SIG-M5 treated with dmso at 0.1 percent for 504 hours (cell line): Measurements from ENCODE around the gene NLGN3.

Experiments
- DNase-seq: peaks from one replicate; lab custom pipeline; 2025; ENCODE audit not compliant: unreplicated experiment; lab: John Stamatoyannopoulos, UW

NLGN3 gene

DNA sequence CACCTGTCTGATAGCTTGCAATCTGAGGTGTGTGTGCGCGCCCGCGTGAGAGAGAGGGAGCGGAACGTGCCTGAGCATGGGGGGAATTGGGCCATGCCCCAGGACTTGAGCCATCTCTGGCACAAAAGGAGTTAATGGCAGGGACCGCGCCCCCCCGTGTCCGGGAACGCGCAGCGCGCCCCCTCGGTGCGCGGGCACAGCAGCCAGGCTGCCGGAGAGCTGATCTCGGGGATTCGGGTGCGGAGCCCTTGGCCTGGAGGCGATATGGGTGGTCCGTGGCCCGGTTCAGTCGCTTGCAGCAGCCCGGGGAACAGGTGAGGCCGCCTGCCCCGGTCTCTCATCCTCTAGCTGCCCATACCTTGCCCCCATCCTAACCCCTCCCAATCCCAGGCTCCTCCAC, at the start of gene NLGN3:
Gene NLGN3 (plus strand): TSS at position 191 of the 400 bp plus-strand sequence. CDS start 2,909 bp downstream, outside the sequence.
- DNase-seq, result no peak

DNA sequence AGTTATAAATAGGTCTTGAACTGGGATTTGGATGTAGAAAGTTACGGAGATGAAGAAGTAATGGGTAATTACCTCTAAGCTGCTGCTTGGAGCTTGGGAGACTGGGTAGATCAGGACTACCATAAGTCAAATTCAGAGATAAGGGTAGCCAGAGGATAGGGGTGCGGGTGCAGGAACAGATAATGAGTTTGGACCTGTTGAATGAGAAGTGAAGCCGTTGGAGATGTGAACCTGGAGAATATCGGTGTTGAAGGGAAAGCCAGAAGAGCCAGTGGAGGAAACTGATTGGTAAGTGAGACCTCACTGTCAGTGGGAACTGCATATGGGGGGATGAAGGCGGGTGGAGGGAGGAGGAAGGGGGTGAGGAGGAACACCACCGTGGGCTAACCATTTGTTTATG, 49.6 kb upstream of the NLGN3 start:
- DNase-seq, result no peak

DNA sequence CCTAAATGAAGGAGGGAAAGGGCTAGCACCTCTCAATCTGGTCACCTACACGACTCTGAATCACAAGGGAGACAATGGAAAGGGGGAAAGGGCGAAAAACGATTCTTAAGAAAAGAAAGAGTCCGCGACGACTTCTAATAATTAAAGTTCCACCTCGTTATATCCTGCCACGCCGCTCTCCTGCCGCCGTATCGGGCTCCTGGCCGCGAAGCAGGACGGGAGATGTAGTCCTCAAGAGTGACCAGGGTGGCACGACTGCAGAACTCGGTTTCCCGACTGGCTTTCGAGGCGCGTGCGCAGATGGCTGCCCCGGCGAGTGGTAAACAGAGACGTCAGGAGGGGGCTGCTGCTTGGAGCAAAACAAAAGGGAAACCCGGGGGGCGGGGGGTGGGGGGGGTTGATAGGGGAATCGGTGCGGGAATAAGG, 49.1 kb upstream of the NLGN3 start, which contains the start of gene FOXO4:
Gene FOXO4 (plus strand): TSS at position 297 of the 426 bp plus-strand sequence. CDS start 678 bp downstream, outside the sequence.
- peak; percentile 75 for DNase-seq

DNA sequence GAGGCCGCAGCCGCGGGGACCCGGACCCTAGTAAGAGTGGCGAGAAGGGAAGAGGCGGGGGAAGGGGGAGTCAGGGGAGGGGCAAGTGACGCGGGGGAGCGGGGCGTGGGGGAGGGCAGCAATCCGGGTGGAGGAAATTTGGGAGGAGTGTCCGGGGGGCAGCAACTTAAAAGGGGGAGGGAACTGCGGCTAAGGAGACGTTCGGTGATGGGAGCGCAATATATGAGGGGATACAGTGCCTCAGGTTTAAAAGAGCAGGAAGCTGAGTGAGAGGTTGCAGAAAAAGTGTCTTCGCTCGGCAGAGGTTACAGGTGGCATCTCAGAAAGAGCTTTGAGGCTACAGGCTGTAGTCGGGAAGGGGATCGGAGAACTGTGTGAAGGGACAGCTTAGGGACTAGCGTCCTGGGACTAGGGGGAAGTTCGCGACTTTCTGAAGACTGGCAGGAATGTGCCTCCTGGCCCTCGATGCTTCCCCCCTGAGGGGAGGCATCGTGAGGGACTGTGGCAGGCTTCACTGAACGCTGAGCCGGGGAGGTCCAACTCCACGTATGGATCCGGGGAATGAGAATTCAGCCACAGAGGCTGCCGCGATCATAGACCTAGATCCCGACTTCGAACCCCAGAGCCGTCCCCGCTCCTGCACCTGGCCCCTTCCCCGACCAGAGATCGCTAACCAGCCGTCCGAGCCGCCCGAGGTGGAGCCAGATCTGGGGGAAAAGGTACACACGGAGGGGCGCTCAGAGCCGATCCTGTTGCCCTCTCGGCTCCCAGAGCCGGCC, 48.5 kb upstream of the NLGN3 start:
- peak; percentile 61 for DNase-seq

DNA sequence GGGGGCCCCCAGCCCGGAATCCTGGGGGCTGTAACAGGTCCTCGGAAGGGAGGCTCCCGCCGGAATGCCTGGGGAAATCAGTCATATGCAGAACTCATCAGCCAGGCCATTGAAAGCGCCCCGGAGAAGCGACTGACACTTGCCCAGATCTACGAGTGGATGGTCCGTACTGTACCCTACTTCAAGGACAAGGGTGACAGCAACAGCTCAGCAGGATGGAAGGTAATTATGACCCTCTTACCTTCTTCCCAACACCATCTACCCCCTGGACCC, 47.9 kb upstream of the NLGN3 start:
- no peak for DNase-seq

DNA sequence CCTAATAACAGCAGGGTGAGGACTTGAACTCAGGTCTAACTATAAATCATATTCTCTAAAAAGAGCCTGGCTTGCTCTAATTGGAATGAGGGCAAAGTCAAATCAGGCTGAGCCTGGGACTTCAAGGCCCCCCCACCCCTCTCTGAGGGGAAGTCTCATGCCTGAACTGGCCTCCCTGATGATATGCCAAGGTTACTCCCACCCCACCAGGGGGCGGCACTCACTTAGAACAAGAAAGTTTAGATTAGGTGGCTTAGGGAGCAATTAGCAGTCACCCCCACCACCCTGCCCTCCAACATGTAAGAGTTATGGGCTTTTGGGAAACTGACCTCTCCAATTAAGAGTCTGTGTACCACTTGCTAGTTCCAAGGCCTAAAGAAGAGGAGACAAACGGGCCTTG, 46.3 kb upstream of the NLGN3 start:
- DNase-seq, result peak; percentile 57

DNA sequence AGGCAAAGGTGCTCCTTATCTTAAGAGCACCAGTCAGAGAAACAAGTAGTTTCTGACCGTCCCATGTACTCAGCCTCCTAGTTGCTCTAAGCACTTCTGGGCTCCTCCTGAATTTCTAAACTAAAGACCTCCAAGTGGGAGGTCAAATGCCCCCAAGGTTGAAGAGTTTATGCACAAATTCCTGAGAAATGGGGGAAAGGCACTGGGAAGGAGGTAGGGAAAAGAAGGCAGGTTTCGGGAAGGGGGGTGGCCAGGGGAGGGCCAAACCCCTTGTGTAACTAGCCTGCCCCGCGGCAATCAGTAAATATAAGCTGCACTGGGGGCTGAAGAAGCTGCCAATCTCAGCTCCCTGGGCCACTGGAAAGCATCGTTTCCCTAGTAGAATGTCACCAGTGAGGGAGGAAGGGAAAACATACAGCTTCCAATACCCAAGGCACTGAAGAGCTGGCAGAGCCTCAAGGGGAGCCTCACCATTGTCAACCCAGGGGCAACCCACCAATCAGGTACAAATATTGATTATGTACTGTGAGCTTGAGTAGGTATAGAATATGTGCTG, 45.6 kb upstream of the NLGN3 start:
- no peak for DNase-seq

DNA sequence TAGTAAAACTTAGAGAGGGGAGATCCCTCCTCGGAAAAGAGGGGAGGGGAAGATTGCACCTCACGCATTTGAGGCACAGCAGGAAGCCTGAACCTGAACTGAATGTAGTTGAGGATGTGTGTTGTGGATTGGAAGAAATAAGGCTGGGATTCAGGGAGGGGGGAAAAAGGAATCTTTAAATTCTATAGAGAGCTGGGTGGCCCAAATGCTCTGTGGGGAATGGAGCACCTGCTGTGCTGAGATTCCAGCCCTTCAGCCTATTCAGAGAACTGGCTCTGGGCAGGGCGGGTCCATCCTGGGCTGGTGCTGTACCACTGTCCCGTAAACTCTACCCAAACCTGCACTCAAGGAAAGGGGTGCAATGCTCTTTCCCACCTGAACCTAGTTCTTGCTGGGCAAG, 44.9 kb upstream of the NLGN3 start:
- no peak for DNase-seq

DNA sequence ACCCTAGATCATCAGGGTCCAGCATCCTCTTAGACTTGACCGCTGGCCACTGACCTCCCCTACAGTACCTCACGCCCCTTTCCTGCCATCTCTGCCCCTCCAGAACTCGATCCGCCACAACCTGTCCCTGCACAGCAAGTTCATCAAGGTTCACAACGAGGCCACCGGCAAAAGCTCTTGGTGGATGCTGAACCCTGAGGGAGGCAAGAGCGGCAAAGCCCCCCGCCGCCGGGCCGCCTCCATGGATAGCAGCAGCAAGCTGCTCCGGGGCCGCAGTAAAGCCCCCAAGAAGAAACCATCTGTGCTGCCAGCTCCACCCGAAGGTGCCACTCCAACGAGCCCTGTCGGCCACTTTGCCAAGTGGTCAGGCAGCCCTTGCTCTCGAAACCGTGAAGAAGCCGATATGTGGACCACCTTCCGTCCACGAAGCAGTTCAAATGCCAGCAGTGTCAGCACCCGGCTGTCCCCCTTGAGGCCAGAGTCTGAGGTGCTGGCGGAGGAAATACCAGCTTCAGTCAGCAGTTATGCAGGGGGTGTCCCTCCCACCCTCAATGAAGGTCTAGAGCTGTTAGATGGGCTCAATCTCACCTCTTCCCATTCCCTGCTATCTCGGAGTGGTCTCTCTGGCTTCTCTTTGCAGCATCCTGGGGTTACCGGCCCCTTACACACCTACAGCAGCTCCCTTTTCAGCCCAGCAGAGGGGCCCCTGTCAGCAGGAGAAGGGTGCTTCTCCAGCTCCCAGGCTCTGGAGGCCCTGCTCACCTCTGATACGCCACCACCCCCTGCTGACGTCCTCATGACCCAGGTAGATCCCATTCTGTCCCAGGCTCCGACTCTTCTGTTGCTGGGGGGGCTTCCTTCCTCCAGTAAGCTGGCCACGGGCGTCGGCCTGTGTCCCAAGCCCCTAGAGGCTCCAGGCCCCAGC, 43.8 kb upstream of the NLGN3 start:
- DNase-seq, result no peak

DNA sequence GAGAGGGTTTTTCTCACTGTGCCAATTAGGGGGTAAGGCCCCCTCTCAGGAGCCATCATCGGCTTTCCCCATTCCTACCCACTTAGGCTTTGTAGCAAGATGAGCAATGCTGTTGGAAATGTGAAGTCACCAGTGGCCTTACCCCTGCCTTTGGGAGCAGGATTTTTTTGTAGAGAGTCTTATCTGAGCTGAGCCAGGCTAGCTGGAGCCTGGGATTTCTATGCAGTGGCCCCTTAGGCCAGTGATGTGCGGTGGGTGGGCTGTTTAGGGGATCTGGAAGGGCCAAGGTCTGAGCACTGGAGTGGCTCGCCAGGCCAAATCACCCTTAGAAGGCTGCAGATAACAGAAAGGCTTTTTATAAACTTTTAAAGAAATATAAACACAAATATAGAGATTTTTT, 42.3 kb upstream of the NLGN3 start:
- no peak for DNase-seq

DNA sequence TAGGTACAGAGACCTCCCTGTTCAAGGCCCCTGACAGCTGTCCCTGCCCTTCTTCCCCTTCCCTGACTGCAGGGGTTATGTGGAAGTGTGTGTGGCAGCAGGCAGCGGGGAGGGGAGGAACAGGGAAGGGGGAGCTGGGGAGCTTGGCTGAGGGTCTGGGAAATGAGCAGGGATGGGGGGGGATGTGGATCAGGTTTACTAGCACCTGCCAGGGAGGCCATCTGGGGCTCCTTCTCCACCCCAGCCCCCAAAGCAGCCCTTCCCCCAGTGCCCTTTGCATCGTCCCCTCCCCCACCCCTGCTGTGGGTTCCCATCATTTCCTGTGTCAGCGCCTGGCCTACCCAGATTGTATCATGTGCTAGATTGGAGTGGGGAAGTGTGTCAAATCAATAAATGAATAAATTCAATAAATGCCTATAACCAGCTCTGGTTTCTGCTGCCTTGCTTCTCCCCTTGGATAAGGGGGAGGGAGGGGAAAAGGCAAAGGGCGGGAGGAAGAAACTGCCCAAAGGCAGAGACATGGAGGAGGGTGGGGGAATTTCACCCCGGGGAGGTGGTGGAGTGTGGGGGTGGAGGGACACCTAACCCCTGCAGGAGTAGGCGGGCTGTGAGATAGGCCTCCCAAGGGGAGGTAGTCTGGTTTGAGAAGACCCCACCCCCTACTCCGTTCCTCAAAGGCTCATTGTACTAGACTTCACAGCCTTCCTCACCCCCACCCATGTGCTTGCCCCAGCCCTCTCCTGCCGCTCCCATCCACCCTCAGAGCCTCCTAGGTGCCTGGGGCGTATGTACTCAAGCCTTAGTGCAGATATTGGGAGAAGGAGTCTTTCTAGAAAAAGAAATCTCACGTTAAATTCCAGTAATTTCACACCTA, 41.3 kb upstream of the NLGN3 start:
- DNase-seq, result peak; percentile 38

DNA sequence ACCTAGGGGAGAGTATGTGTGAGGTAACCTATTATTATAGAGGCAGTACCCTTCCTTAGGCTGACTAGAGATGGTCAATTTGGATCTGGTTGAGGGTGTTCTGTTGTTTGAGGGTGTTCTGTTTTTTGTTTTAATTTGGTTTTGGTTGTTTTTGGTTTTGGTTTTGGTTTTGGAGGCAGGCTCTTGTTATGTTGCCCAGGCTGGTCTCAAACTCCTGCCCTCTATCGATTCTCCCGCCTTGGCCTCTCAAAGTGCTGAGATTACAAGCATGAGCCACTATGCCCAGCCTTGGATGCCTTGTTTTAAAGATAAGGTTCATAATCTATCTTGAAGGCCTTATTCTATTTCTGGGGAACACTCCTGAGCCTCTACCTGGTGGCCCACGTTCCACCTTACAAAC, 39.0 kb upstream of the NLGN3 start:
- DNase-seq, result no peak

DNA sequence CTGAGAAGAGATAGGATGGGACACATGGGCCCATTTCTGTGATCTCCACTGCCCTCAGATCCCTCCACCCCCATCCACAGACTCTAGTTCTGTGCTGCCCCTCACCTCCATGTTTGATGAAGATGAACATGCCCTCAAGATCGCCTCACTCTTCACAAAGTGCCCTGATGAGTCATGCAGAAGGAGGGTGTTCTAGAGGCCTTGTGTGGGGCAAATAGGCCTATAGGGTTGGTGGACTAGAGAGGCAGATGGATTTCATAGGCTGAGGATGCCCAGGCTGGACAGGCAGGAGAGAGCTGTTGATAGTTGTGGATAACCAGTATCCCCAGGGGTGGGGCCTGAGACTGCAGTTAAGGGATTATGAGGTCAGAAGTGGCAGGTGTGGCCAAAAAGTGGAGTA, 38.2 kb upstream of the NLGN3 start, which contains the start of gene CXorf65:
Gene CXorf65 (minus strand): TSS at position 314 of the 400 bp plus-strand sequence. CDS start 184 bp downstream, at position 130.
- DNase-seq, result peak; percentile 24

DNA sequence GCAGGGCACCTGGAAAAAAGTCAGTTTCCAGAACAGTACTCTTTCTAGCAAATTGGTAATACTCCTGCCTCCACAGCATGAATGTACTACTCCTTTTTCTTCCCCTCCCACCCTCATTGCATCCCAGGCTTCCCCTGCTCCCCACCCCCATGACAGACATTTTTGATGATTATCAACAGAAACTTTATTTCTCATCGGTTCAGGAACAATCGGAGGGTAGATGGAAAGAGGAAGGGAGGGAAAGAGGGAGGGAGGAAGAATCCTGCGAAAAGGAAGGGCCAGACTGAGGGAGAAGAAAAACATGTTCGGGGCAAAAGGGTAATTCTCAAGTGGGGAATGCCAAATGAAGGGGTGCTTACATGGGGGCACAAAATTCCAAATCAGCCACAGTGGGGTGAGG, 37.4 kb upstream of the NLGN3 start:
- no peak for DNase-seq

DNA sequence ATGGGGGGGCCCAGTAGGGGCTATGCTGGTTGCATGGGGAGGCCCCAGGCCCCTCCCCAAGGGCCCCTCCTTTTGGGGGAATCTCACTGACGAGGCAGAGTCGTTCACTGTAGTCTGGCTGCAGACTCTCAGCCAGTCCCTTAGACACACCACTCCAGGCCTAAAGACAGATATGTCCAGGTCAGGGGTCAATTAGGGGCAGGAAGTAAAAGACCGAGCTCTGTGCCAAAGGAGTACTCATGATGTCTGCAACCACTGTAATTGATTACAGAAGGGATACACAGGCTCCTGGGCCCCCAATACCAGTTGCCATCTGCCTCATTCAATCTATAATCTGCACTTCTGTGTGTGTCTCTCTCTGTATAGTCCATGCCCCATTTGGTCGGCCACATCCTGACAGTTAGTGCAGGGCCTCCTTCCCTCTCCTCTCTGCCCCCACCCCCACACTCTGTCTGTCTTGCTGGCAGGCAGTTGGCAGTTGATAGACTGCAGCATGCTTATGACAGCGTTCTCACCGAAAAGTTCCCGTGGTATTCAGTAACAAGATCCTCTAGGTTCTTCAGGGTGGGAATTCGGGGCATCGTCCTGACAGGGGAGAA, 36.8 kb upstream of the NLGN3 start:
- peak; percentile 26 for DNase-seq

DNA sequence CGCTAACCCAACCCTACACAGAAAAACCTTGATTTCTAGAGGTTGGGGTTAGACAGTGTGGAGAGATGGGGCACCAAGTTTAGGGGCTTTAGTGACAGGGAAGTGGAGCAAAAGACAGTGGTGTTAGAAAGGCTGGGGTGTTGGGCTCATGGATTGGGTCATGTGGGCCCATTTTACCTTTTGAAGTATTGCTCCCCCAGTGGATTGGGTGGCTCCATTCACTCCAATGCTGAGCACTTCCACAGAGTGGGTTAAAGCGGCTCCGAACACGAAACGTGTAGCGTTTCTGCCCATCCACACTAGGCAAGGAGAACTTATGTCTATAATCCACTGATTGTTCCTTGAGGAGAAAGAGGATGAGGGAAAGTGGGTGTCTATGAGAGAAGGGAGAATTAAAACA, 35.6 kb upstream of the NLGN3 start:
- no peak for DNase-seq

DNA sequence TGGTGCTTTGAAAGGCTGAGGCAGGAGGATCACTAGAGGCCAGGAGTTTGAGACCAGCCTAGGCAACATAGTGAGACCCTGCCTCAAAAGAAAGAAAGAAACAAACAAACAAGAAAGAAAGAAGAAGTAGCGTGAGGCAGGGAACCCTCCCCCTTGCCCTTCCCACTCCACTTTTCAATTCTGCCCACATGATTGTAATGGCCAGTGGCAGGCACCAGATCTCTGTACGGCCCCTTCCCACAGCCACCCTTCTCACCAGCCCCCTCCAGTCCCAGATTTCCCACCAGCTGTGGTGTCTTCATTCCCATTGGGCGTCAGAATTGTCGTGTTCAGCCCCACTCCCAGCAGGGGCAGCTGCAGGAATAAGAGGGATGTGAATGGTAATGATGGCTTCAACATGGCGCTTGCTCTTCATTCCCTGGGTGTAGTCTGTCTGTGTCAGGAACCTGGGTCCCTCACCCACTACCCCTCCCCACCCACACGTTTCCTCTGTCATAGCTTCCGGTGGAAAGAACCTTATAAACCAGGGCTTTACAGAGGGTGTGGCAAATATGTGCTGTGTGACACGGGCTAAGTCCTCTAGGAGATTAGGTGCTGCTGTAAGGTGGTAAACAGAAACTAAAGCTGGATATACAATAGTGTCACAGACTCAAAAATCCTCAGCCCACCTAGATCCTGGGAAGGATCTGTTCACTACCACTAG, 33.3 kb upstream of the NLGN3 start, which contains the start of gene IL2RG:
Gene IL2RG (minus strand): TSS at position 437 of the 703 bp plus-strand sequence. CDS start 38 bp downstream, at position 399.
- DNase-seq, result peak; percentile 64

DNA sequence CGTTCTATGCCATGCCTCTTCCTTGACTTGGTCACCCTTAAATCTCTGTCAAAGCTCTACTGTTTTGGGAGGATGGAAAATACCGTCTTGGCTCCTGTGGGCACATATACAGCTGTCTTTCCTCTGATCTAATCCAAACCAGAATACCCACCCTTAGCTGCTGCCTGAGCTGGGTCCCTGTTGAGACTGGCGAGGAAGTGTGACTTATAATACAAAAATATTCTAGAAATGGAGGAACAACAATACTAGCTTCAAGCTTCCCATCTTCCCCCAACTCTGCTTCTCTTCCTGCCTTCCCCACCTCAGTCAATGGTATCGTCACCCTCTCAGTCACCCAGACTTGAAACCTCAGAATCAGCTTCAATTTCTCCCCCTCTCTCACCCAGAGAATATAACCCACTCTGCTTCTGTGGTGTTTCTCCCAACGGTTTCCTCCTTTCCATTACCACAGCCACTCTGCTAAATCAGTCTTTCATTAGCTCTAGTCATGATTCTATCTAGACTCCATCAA, 32.7 kb upstream of the NLGN3 start:
- peak; percentile 52 for DNase-seq

DNA sequence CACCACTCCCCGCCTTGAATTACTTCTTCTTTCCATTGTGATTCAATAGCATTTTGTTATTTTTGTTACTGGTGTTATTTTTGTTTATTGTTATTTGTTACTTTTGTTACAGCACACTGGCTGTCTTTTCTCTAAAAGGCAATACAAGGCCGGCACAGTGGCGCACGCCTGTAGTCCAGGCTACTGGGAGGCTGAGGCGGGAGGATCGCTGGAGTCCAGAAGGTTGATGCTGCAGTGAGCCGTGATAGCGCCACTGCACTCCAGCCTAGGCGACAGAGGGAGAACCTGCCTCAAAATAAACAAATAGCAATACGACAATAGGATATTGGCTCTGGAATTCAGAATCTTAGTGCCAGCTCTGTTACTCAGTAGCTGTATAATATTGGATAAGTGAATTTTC, 27.3 kb upstream of the NLGN3 start:
- no peak for DNase-seq
